ENCODE results near the gene ZXDC.

ZXDC gene

DNA sequence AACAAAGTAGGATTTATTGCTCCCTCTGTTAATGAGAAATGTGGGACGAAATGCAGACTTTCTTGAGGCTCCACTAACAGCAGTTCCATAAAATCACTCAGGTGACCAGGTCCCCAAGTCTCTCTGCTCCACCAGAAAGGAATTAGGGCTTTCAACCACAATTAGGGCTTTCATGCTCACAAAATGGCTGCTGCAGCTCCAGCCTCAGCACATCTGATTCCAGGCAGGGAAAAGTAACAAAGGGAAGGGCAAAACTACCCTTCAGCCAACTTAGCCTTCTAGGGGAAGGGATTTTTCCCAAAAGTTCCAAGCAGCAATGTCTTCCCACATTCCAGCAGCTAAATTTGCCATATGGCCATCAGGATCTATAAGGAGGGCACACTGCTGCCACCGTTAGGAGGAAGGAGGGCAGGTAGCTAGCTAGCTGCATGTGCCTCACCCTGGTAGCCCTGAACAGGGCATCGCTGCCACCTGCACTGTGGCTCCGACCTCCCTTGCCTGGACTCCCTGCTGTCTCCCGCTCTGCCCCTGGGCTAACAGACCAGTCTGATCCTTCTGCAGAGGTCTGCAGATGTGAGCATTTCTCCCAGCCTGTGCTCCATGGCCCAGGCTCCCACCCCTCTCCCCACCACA, 68.2 kb downstream of the ZXDC start:
- TF ChIP-seq, protein P1, sequence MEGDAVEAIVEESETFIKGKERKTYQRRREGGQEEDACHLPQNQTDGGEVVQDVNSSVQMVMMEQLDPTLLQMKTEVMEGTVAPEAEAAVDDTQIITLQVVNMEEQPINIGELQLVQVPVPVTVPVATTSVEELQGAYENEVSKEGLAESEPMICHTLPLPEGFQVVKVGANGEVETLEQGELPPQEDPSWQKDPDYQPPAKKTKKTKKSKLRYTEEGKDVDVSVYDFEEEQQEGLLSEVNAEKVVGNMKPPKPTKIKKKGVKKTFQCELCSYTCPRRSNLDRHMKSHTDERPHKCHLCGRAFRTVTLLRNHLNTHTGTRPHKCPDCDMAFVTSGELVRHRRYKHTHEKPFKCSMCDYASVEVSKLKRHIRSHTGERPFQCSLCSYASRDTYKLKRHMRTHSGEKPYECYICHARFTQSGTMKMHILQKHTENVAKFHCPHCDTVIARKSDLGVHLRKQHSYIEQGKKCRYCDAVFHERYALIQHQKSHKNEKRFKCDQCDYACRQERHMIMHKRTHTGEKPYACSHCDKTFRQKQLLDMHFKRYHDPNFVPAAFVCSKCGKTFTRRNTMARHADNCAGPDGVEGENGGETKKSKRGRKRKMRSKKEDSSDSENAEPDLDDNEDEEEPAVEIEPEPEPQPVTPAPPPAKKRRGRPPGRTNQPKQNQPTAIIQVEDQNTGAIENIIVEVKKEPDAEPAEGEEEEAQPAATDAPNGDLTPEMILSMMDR (conservative IDR thresholded peaks at IDR 0.05), result no peak
- H3K27ac ChIP-seq, result no peak overlapping the region

DNA sequence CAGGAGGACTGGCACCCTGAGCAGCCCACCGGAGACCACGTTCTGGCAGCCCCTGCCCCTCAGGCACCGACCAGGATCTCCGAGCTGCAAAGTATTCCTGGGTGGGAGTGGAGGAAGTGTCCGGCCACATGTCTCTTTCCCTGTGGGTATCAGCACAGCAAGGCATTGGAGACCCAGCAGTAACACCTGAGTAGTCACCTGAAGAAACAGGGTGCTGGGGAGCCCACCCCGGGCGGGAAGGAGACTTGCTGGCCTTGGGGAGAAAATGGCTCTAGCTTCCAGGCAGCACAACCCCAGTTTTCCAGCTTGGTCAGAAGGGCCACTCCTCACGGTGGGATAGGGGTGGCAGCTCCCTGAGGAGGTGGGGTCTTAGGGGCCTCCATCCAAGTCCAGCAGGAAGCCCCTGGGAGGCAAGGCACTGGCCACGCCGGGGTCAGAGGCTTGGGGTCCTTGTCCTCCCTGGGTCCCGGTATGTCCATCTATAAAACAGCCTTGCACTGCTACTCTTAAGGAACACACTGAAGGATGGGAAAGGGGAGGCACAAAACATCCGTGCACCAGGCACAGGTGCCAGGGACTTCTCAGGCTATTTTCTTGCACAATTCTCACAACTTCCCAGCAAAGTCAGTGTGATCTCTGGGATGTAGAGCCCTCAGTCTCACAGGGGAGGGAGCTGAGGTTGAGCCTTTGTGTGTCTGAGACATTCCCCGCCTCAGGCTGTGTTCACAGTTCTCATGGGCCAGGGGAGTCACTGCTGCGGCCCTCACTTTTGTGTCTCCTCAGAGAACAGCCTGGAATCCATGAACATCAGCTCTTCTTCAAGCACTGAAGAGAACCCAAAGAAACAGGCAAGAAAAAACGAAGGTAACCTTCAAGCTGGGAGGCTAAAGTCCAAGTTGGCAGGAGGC, 69.0 kb downstream of the ZXDC start:
- TF ChIP-seq, protein P1 (conservative IDR thresholded peaks at IDR 0.05), result no peak
- H3K27ac ChIP-seq, result no peak overlapping the region

DNA sequence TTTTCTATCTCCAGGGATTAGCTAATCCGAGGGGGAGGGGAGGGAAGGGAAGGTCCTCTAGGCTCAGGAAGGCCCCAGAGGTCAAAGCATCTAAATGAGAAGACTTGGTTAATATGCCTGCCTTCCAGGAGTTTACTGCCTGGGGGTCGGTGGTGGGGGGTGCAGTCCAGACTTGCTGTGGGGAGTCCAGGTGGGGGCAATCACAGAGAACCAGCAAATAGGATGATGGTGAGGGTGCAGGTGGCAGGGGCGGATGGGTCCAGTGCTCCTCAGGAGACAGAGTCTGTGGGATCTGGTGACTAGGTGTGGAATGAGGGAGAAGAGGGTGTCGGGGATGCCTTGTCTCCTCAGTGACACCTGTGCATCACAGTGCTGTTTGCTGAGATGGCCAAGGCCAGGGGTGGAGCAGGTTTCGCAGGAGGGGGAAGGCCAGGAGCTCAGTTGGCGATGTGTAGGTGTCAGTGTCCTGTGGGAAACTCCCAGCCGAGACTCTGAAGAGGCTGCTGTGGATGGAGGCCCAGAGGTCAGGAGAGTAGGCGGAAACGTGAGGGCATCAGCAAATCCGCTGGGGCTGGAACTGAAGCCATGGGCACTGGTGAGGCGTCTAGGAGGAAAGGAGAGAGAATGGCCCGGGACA, 72.9 kb downstream of the ZXDC start:
- TF ChIP-seq, protein P1 (conservative IDR thresholded peaks at IDR 0.05), result no peak
- no peak overlapping the region for H3K27ac ChIP-seq

GRCh38 chr3:126402178-126402577, 73.5 kb downstream of the ZXDC start:
- TF ChIP-seq, protein P1 (conservative IDR thresholded peaks at IDR 0.05), result no peak
- H3K27ac ChIP-seq, result no peak overlapping the region

- TF ChIP-seq, protein P1 (conservative IDR thresholded peaks at IDR 0.05), result no peak
- no peak overlapping the region for H3K27ac ChIP-seq
Measured at GRCh38 chr3:126401611-126402160, 74.0 kb downstream of the ZXDC start.

DNA sequence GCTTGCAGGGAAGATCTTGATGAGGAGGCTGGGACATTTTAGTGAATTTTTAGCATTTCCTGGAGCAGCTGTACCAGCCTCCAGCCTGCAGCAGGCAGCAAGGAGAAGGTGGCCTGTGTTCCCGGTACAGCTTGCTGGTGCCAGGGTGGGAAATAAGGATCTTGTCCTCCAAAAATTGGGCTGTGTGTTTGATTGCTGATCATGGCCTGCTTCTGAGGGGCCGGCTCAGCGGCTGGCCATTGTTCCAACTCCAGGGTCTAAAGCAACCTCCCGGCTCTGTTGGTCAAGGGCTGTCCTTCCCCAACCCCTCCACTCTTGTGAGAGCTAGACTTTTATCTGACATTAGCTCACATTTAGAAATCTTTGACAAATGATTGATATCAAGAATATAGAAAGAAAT, 75.9 kb downstream of the ZXDC start:
- TF ChIP-seq, protein P1 (conservative IDR thresholded peaks at IDR 0.05), result no peak
- no peak overlapping the region for H3K27ac ChIP-seq

- no peak overlapping the region for H3K27ac ChIP-seq
- TF ChIP-seq, protein P1 (conservative IDR thresholded peaks at IDR 0.05), result no peak
Measured at GRCh38 chr3:126399351-126399735, 76.3 kb downstream of the ZXDC start.

Measured in VCaP (cell line).